Liver (tissue), 9 donors: ENCODE measurements around the gene HDAC9. TPM values are rescaled to one million over a fixed set of nuclear protein-coding genes. Genes with fewer than 3 reads are reported as not detected.

Source experiments
- DNase-seq: peaks from one replicate; pipeline ENCODE4 v3.0.0-alpha.2; 2017; ENCODE audit warnings: low spot score
- H3K27ac ChIP-seq, 2 donors: one replicate each; pipeline ENCODE4 v1.7.0; 2013; ENCODE audit warnings: inconsistent platforms in 2 of 2, low read length in 2 of 2, control low read depth in 1 of 2, low read depth in 1 of 2, mild to moderate bottlenecking in 1 of 2
- H3K27me3 ChIP-seq, 4 donors: one replicate each; pipeline versions ENCODE4 v1.6.1 to v1.7.0; 2013; ENCODE audit warnings: low read length in 3 of 4, inconsistent platforms in 1 of 4, mild to moderate bottlenecking in 1 of 4, moderate library complexity in 1 of 4; ENCODE audit not compliant: control insufficient read depth in 4 of 4, insufficient read depth in 4 of 4
- H3K36me3 ChIP-seq, 4 donors: one replicate each; pipeline versions ENCODE4 v1.6.1 to v1.7.0; 2013; ENCODE audit warnings: low read length in 3 of 4, mild to moderate bottlenecking in 3 of 4, low read depth in 1 of 4, moderate library complexity in 1 of 4; ENCODE audit not compliant: control insufficient read depth in 4 of 4, insufficient read depth in 3 of 4
- H3K4me1 ChIP-seq, 4 donors: one replicate each; pipeline versions ENCODE4 v1.6.1 to v1.7.0; 2013; ENCODE audit warnings: low read length in 3 of 4, mild to moderate bottlenecking in 3 of 4, moderate library complexity in 1 of 4; ENCODE audit not compliant: control insufficient read depth in 4 of 4, insufficient read depth in 4 of 4
- H3K4me3 ChIP-seq, 3 donors: one replicate each; pipeline versions ENCODE4 v1.6.1 to v1.7.0; 2013; ENCODE audit warnings: low read length in 3 of 3, control low read depth in 1 of 3, low read depth in 1 of 3, mild to moderate bottlenecking in 1 of 3
- H3K9ac ChIP-seq, 2 donors: one replicate each; pipeline ENCODE4 v1.7.0; 2013; ENCODE audit warnings: low read length in 2 of 2, mild to moderate bottlenecking in 2 of 2, moderate library complexity in 2 of 2, control low read depth in 1 of 2, low read depth in 1 of 2
- H3K9me3 ChIP-seq, 4 donors: one replicate each; pipeline versions ENCODE4 v1.6.1 to v1.7.0; 2013; ENCODE audit warnings: low read length in 3 of 4; ENCODE audit not compliant: control insufficient read depth in 4 of 4
- EGR1 ChIP-seq, 2 donors: IDR thresholded peaks; 2 replicates each; pipeline ENCODE4 v1.6.1; 2016 to 2018; ENCODE audit warnings: antibody characterized with exemption in 2 of 2, low read depth in 2 of 2
- FOXA1 ChIP-seq: IDR thresholded peaks from 2 replicates; pipeline ENCODE4 v1.6.1; 2016; ENCODE audit warnings: antibody characterized with exemption
- FOXA2 ChIP-seq: IDR thresholded peaks from 2 replicates; pipeline ENCODE4 v1.6.1; 2016; ENCODE audit warnings: antibody characterized with exemption
- GABPA ChIP-seq, 2 donors: IDR thresholded peaks in 1 of 2; conservative IDR thresholded peaks in 1 of 2; 2 replicates each; pipeline ENCODE4 v1.6.1; 2016; ENCODE audit warnings: antibody characterized with exemption in 2 of 2, mild to moderate bottlenecking in 1 of 2, moderate library complexity in 1 of 2
- HNF4A ChIP-seq, 2 donors: conservative IDR thresholded peaks; 2 replicates each; pipeline ENCODE4 v1.6.1; 2016; ENCODE audit warnings: antibody characterized with exemption in 2 of 2, mild to moderate bottlenecking in 2 of 2
- JUND ChIP-seq, 2 donors: IDR thresholded peaks; 2 replicates each; pipeline ENCODE4 v1.6.1; 2016; ENCODE audit warnings: antibody characterized with exemption in 2 of 2
- NR2F2 ChIP-seq: IDR thresholded peaks from 2 replicates; pipeline ENCODE4 v1.6.1; 2016; ENCODE audit warnings: antibody characterized with exemption
- RXRA ChIP-seq, 2 donors: IDR thresholded peaks; 2 replicates each; pipeline ENCODE4 v1.6.1; 2017 to 2018; ENCODE audit warnings: antibody characterized with exemption in 2 of 2, mild to moderate bottlenecking in 1 of 2
- SP1 ChIP-seq: IDR thresholded peaks from 2 replicates; pipeline ENCODE4 v1.6.1; 2018; ENCODE audit warnings: antibody characterized with exemption, mild to moderate bottlenecking
- TAF1 ChIP-seq: conservative IDR thresholded peaks from 2 replicates; pipeline ENCODE4 v1.6.1; 2016; ENCODE audit warnings: antibody characterized with exemption, mild to moderate bottlenecking
- YY1 ChIP-seq: IDR thresholded peaks from 2 replicates; pipeline ENCODE4 v1.6.1; 2016; ENCODE audit warnings: antibody characterized with exemption, mild to moderate bottlenecking
- WGBS: extraction: QIAGEN DNeasy Blood & Tissue Kit; methylation state at CpG from one replicate; pipeline ENCODE4 v1.1.7; 2013; 5-methylcytosine and 5-hydroxymethylcytosine counted together
- polyA plus RNA-seq, 2 donors: library from polyadenylated mRNA; stranded (reverse) in 1 of 2; unstranded in 1 of 2; fragments of 200-250 nt in 1 of 2; fragments of >200 nt in 1 of 2; fragmentation: Nextera tagmentation in 1 of 2; extraction: Ambion mirVana in 1 of 2; gene quantifications; one replicate each; pipeline versions ENCODE4 v1.2.1 to v1.2.3, GENCODE V29; 2013 to 2015
- total RNA-seq, 2 donors: library from RNA; depleted of rRNA; stranded (reverse); fragments of >200 nt; gene quantifications; one replicate each; pipeline ENCODE4 v1.2.3, GENCODE V29; 2014
- TF ChIP-seq, protein P1 (sequence below): IDR thresholded peaks from 2 replicates; pipeline ENCODE4 v1.6.1; 2016; ENCODE audit warnings: antibody characterized with exemption, mild to moderate bottlenecking
- TF ChIP-seq, protein P2 (sequence below): fragments of 150-350 bp; IDR thresholded peaks from 2 replicates; pipeline ENCODE4 v1.5.1; 2017; ENCODE audit warnings: improper control_type of control experiment, low read depth, low read length; ENCODE audit not compliant: missing input control
- TF ChIP-seq, protein P3 (sequence below): IDR thresholded peaks from 2 replicates; pipeline ENCODE4 v1.6.1; 2016; ENCODE audit warnings: antibody characterized with exemption
- TF ChIP-seq, protein P4 (sequence below): IDR thresholded peaks from 2 replicates; pipeline ENCODE4 v1.6.1; 2016; ENCODE audit warnings: antibody characterized with exemption
- donor health status: healthy.
- donor health status: healthy.
- donor health status: healthy.
- donor health status: healthy.
- donor health status: healthy.

HDAC9 gene
- total and polyA plus RNA-seq, 4 donors, result 1.0 to 10.1 (median 2.3) TPM

DNA sequence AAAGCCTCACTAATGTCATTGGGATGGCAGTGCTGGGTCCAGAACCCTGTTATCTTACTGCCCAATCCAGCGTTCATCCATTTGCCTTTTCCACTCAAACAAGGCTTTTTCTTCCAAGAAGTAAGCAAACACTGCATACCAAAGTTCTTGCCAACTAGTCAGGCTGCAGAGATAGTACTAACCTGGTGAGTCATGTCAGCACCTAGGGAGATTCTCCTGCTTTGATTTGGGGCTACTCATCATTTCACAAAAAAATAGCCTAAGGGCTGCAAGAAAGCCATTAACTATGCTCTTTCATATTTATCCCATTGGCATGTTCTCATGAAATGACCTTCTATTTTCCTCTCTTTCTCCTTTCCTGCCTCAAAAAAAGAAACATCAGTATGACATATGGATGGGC is 479.3 kb downstream of the HDAC9 start (continued):
- TF ChIP-seq, protein P1, sequence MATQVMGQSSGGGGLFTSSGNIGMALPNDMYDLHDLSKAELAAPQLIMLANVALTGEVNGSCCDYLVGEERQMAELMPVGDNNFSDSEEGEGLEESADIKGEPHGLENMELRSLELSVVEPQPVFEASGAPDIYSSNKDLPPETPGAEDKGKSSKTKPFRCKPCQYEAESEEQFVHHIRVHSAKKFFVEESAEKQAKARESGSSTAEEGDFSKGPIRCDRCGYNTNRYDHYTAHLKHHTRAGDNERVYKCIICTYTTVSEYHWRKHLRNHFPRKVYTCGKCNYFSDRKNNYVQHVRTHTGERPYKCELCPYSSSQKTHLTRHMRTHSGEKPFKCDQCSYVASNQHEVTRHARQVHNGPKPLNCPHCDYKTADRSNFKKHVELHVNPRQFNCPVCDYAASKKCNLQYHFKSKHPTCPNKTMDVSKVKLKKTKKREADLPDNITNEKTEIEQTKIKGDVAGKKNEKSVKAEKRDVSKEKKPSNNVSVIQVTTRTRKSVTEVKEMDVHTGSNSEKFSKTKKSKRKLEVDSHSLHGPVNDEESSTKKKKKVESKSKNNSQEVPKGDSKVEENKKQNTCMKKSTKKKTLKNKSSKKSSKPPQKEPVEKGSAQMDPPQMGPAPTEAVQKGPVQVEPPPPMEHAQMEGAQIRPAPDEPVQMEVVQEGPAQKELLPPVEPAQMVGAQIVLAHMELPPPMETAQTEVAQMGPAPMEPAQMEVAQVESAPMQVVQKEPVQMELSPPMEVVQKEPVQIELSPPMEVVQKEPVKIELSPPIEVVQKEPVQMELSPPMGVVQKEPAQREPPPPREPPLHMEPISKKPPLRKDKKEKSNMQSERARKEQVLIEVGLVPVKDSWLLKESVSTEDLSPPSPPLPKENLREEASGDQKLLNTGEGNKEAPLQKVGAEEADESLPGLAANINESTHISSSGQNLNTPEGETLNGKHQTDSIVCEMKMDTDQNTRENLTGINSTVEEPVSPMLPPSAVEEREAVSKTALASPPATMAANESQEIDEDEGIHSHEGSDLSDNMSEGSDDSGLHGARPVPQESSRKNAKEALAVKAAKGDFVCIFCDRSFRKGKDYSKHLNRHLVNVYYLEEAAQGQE, result no peak
- TF ChIP-seq EGR1 (IDR thresholded peaks at IDR 0.05; ENCODE audit: low read depth in 2 of 2) (no peak), JUND (IDR thresholded peaks at IDR 0.05) (no peak), NR2F2 (no peak), SP1 (no peak), YY1 (no peak), FOXA2 (no peak), FOXA1 (no peak), HNF4A (conservative IDR thresholded peaks at IDR 0.05) (no peak)
- TF ChIP-seq, protein P2, sequence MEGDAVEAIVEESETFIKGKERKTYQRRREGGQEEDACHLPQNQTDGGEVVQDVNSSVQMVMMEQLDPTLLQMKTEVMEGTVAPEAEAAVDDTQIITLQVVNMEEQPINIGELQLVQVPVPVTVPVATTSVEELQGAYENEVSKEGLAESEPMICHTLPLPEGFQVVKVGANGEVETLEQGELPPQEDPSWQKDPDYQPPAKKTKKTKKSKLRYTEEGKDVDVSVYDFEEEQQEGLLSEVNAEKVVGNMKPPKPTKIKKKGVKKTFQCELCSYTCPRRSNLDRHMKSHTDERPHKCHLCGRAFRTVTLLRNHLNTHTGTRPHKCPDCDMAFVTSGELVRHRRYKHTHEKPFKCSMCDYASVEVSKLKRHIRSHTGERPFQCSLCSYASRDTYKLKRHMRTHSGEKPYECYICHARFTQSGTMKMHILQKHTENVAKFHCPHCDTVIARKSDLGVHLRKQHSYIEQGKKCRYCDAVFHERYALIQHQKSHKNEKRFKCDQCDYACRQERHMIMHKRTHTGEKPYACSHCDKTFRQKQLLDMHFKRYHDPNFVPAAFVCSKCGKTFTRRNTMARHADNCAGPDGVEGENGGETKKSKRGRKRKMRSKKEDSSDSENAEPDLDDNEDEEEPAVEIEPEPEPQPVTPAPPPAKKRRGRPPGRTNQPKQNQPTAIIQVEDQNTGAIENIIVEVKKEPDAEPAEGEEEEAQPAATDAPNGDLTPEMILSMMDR, result no peak

DNA sequence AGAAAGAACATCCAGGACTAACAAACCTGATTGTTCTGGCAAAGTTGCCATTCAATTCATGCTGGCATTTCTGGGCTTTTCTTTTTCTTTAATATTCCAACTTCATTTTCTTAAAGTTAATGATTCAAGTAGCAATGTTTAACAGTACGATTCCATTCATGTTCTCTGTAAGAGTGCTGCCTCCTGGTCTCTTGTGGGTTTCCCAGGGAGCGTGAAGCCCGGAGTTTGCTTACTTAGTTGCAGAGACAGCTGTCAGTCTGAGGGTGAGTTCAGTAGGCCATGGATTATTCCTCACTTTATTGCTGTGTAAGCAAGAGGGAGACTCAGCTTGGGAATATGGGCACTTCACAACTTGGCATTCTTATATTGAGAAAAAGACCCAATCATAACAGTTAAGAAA is 479.7 kb downstream of the HDAC9 start:
- no peaks in the 10 kb centered on the region for H3K9me3 ChIP-seq
- DNase-seq, result no peak
- H3K27ac ChIP-seq, result no peak overlapping the region
- H3K9ac ChIP-seq, result no peak overlapping the region
- no peaks in the 10 kb centered on the region for H3K27me3 ChIP-seq
- no peak overlapping the region for H3K4me3 ChIP-seq
- no peaks in the 10 kb centered on the region for H3K36me3 ChIP-seq
- TF ChIP-seq, protein P3, sequence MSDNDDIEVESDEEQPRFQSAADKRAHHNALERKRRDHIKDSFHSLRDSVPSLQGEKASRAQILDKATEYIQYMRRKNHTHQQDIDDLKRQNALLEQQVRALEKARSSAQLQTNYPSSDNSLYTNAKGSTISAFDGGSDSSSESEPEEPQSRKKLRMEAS, result no peak
- TF ChIP-seq RXRA (IDR thresholded peaks at IDR 0.05), result no peak
- no peak for TF ChIP-seq NR2F2
- no peak for TF ChIP-seq JUND (IDR thresholded peaks at IDR 0.05)
- TF ChIP-seq GABPA (IDR thresholded peaks at IDR 0.05 in 1 of 2, conservative IDR thresholded peaks at IDR 0.05 in 1 of 2), result no peak
- TF ChIP-seq, protein P4, sequence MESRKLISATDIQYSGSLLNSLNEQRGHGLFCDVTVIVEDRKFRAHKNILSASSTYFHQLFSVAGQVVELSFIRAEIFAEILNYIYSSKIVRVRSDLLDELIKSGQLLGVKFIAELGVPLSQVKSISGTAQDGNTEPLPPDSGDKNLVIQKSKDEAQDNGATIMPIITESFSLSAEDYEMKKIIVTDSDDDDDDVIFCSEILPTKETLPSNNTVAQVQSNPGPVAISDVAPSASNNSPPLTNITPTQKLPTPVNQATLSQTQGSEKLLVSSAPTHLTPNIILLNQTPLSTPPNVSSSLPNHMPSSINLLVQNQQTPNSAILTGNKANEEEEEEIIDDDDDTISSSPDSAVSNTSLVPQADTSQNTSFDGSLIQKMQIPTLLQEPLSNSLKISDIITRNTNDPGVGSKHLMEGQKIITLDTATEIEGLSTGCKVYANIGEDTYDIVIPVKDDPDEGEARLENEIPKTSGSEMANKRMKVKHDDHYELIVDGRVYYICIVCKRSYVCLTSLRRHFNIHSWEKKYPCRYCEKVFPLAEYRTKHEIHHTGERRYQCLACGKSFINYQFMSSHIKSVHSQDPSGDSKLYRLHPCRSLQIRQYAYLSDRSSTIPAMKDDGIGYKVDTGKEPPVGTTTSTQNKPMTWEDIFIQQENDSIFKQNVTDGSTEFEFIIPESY, result no peak
- TF ChIP-seq, protein P1, result no peak
- TF ChIP-seq FOXA1, result no peak
- no peak for TF ChIP-seq SP1
- TF ChIP-seq TAF1, result no peak
- no peak for TF ChIP-seq YY1
- no peaks in the 10 kb centered on the region for H3K4me1 ChIP-seq
- WGBS, result 51% methylated on average over 3 of the region's 3 CpGs
